Transverse colon (tissue), 4 donors: ENCODE data around the gene THAP9. TPM values are rescaled to one million over a fixed set of nuclear protein-coding genes. Genes with fewer than 3 reads are reported as not detected.
"Not testable (repeated sequence)": the region's sequence is repeated elsewhere in the genome, so short reads cannot be mapped to it uniquely, and the experiment has no call there.

Source experiments
- DNase-seq: peaks from one replicate; pipeline ENCODE4 v3.0.0-alpha.2; 2019
- H3K27ac ChIP-seq, 4 donors: fragments of 200-600 bp; sonication (generic); 2 replicates each; pipeline ENCODE4 v1.5.1; 2016 to 2018; ENCODE audit warnings: inconsistent platforms in 4 of 4
- H3K27me3 ChIP-seq: fragments of 200-600 bp; sonication (generic); 2 replicates; pipeline ENCODE4 v1.5.1; 2017; ENCODE audit warnings: inconsistent platforms
- H3K36me3 ChIP-seq, 4 donors: fragments of 200-600 bp; sonication (generic); 2 replicates each; pipeline ENCODE4 v1.5.1; 2017 to 2019; ENCODE audit warnings: inconsistent platforms in 4 of 4
- H3K4me1 ChIP-seq, 4 donors: fragments of 200-600 bp; sonication (generic); 2 replicates each; pipeline ENCODE4 v1.5.1; 2017 to 2020; ENCODE audit warnings: inconsistent platforms in 4 of 4
- H3K4me3 ChIP-seq, 4 donors: fragments of 200-600 bp; sonication (generic); 1 replicate in 1 of 4; 2 replicates in 3 of 4; pipeline versions ENCODE4 v1.5.1 to v1.6.1; 2017 to 2019; ENCODE audit warnings: inconsistent platforms in 4 of 4
- H3K9me3 ChIP-seq, 2 donors: fragments of 200-600 bp; sonication (generic); 2 replicates each; pipeline ENCODE4 v1.5.1; 2017 to 2019; ENCODE audit warnings: inconsistent platforms in 2 of 2
- CTCF ChIP-seq, 5 experiments: fragments of 200-600 bp in 3 of 5; fragments of 450-650 bp in 2 of 5; sonication (generic) in 3 of 5; IDR thresholded peaks; 1 replicate in 2 of 5; 2 replicates in 3 of 5; pipeline ENCODE4 v1.5.1; 2016 to 2017; ENCODE audit warnings: antibody characterized with exemption in 5 of 5, inconsistent platforms in 3 of 5, mild to moderate bottlenecking in 2 of 5, moderate library complexity in 1 of 5
- EP300 ChIP-seq: sonication (generic); formaldehyde crosslinking; IDR thresholded peaks from one replicate; pipeline ENCODE4 v1.6.1; 2017; ENCODE audit warnings: antibody characterized with exemption, low read depth
- POLR2A ChIP-seq: fragments of 450-650 bp; IDR thresholded peaks from one replicate; pipeline ENCODE4 v1.6.1; 2016; ENCODE audit warnings: antibody characterized with exemption, mild to moderate bottlenecking, moderate library complexity
- POLR2AphosphoS5 ChIP-seq, 3 donors: sonication (generic); formaldehyde crosslinking; IDR thresholded peaks; one replicate each; pipeline ENCODE4 v1.6.1; 2016; ENCODE audit warnings: antibody characterized with exemption in 3 of 3
- WGBS, 2 donors: methylation state at CpG; one replicate each; pipeline ENCODE4 v1.1.5; 2018; ENCODE audit warnings: low coverage in 1 of 2; 5-methylcytosine and 5-hydroxymethylcytosine counted together
- in situ Hi-C, 4 donors: fragments of 200-750 bp; cut with MboI; loops; one replicate each; pipeline versions ENCODE4 v1.15.0 to v1.15.1; 2017; ENCODE audit warnings: low sequenced_read_pairs in 3 of 4, low pct_ligation_motif_present in 1 of 4, low pct_unique_long_range_greater_than_20kb in 1 of 4
- intact Hi-C: fragments of 100-400 bp; cut with DNase I; formaldehyde crosslinking; loops from one replicate; pipeline ENCODE4 v1.15.1; 2023; ENCODE audit warnings: low total_unique reads
- total RNA-seq, 4 donors: library from RNA; depleted of rRNA; stranded (reverse); fragments of >200 nt; gene quantifications; one replicate each; pipeline ENCODE4 v1.1.0, GENCODE V29; 2016

THAP9 gene
- total RNA-seq, 4 donors from 2014 or later: 3.7 to 7.3 (median 5.6) TPM

- WGBS, 2 donors: 9 to 38% methylated on average over 1 of the region's 1 CpG
- Histone ChIP-seq H3K36me3 (peaks cover 0 to 68% (median 28%) of the 10 kb centered on the region in 4 donors), H3K4me1 (peaks cover 0 to 19% (median 0%) of the 10 kb centered on the region in 4 donors), H3K9me3 (no peaks in the 10 kb centered on the region), H3K27ac (peak overlapping the region in 3 of 4 donors; percentile 50 to 60 (median 54)), H3K27me3 (no peaks in the 10 kb centered on the region), H3K4me3 (no peak overlapping the region)
- in situ Hi-C loops (loop anchor here in 2 of 4 donors (25.0 kb wide), 1 partner anchor 597 kb away; the partner anchor contains the start of genes HELQ (in 2 of the 2) and MRPS18C (in 2 of the 2)), intact Hi-C loops (no loop called here)
- DNase-seq: no peak
- TF ChIP-seq CTCF (IDR thresholded peaks at IDR 0.05): no peak
- TF ChIP-seq POLR2A: no peak
- TF ChIP-seq POLR2AphosphoS5 (IDR thresholded peaks at IDR 0.05): no peak
- TF ChIP-seq EP300: no peak
Observed at GRCh38 chr4:82865592-82865991, 34.9 kb upstream of the THAP9 start.

GRCh38 chr4:82866033-82866432 is 34.5 kb upstream of the THAP9 start:
- peaks cover 0 to 19% (median 0%) of the 10 kb centered on the region in 4 donors for H3K4me1 ChIP-seq
- in situ Hi-C loops: loop anchor here in 2 of 4 donors (25.0 kb wide), 1 partner anchor 596 kb away; the partner anchor contains the start of genes HELQ (in 2 of the 2) and MRPS18C (in 2 of the 2)
- H3K9me3 ChIP-seq, H3K4me3 ChIP-seq, DNase-seq, H3K27me3 ChIP-seq, intact Hi-C loops: not testable (repeated sequence)
- 64 to 73% methylated on average over 6 of the region's 6 CpGs for WGBS, 2 donors
- peak overlapping the region in 3 of 4 donors; percentile 50 to 60 (median 54) for H3K27ac ChIP-seq
- H3K36me3 ChIP-seq: peaks cover 0 to 70% (median 29%) of the 10 kb centered on the region in 4 donors

- Histone ChIP-seq H3K27me3 (no peaks in the 10 kb centered on the region), H3K36me3 (peaks cover 0 to 72% (median 30%) of the 10 kb centered on the region in 4 donors), H3K9me3 (no peaks in the 10 kb centered on the region), H3K27ac (peak overlapping the region in 2 of 4 donors; percentile 50 to 60), H3K4me1 (peaks cover 0 to 19% (median 0%) of the 10 kb centered on the region in 4 donors), H3K4me3 (no peak overlapping the region)
- no peak for TF ChIP-seq CTCF (IDR thresholded peaks at IDR 0.05)
- TF ChIP-seq EP300: no peak
- no peak for TF ChIP-seq POLR2A
- no peak for TF ChIP-seq POLR2AphosphoS5 (IDR thresholded peaks at IDR 0.05)
- intact Hi-C loops (no loop called here), in situ Hi-C loops (loop anchor here in 2 of 4 donors (25.0 kb wide), 1 partner anchor 595 kb away; the partner anchor contains the start of genes HELQ (in 2 of the 2) and MRPS18C (in 2 of the 2))
- WGBS, 2 donors: 84 to 86% methylated on average over 6 to 8 of the region's 8 CpGs
- DNase-seq: no peak
Observed at GRCh38 chr4:82866706-82867385, 33.7 kb upstream of the THAP9 start.

GRCh38 chr4:82868572-82868971 is 32.0 kb upstream of the THAP9 start:
- DNase-seq: no peak
- Histone ChIP-seq H3K4me1 (peaks cover 0 to 19% (median 0%) of the 10 kb centered on the region in 4 donors), H3K9me3 (no peaks in the 10 kb centered on the region), H3K27ac (no peak overlapping the region), H3K4me3 (no peak overlapping the region), H3K27me3 (no peaks in the 10 kb centered on the region), H3K36me3 (peaks cover 0 to 77% (median 28%) of the 10 kb centered on the region in 4 donors)
- TF ChIP-seq EP300 (no peak), CTCF (IDR thresholded peaks at IDR 0.05) (no peak)
- in situ Hi-C loops (loop anchor here in 2 of 4 donors (25.0 kb wide), 1 partner anchor 594 kb away; the partner anchor contains the start of genes HELQ (in 2 of the 2) and MRPS18C (in 2 of the 2)), intact Hi-C loops (no loop called here)
- 97 to 100% methylated on average over 1 to 5 of the region's 5 CpGs for WGBS, 2 donors
